Measurements from ENCODE around the gene EXOC4. TPM values are rescaled to one million over a fixed set of nuclear protein-coding genes. Genes with fewer than 3 reads are reported as not detected.

EXOC4 gene
- total RNA-seq, 3 donors from 2014 or later = 88.3 to 136 (median 99.6) TPM

DNA sequence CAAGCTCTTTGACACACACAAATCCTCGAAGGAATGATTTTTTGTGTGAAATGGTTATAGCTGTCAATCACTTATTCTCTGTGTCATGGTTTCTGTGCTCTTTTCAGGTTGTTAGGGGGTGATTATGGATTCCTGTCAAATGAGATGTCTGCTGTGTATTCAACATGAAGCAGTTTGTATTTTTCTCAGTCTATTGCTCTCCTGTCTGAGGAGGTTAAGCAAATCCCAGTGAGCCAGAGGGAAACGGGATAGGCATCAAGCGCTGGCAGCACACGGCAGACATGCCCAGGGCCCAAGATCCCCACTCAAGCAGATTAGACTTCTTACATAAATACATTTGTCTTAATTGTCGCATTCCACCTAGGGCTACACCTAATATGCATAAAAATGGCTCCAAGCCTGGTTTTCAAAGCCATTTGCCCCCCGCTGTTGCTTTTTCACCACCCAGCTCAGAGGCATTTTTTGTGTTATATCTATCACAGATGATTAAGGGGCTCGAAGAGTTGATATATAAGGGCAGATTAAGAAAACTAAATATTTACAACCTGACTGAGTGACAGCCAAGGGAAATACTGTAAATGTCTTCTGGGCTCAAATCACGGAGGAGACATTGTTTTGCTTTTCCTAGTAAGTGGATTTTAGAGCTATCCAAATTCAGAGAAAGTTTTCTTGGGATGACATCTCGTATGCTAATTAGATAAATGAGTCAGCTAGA lies 681.5 kb downstream of the EXOC4 start:
- H3K27me3 ChIP-seq = no peaks in the 10 kb centered on the region
- H3K4me1 ChIP-seq = no peaks in the 10 kb centered on the region
- DNase-seq (ENCODE audit: low spot score in 2 of 2) = no peak
- no peaks in the 10 kb centered on the region for H3K36me3 ChIP-seq
- TF ChIP-seq, protein P1, sequence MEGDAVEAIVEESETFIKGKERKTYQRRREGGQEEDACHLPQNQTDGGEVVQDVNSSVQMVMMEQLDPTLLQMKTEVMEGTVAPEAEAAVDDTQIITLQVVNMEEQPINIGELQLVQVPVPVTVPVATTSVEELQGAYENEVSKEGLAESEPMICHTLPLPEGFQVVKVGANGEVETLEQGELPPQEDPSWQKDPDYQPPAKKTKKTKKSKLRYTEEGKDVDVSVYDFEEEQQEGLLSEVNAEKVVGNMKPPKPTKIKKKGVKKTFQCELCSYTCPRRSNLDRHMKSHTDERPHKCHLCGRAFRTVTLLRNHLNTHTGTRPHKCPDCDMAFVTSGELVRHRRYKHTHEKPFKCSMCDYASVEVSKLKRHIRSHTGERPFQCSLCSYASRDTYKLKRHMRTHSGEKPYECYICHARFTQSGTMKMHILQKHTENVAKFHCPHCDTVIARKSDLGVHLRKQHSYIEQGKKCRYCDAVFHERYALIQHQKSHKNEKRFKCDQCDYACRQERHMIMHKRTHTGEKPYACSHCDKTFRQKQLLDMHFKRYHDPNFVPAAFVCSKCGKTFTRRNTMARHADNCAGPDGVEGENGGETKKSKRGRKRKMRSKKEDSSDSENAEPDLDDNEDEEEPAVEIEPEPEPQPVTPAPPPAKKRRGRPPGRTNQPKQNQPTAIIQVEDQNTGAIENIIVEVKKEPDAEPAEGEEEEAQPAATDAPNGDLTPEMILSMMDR (IDR thresholded peaks at IDR 0.05) = no peak
- no peak for TF ChIP-seq POLR2AphosphoS5 (IDR thresholded peaks at IDR 0.05)
- TF ChIP-seq POLR2A (IDR thresholded peaks at IDR 0.05) = no peak
- no peak overlapping the region for H3K4me3 ChIP-seq
- intact Hi-C loops (cut with DNase I; ENCODE audit: low total_unique reads) = no loop called here
- H3K27ac ChIP-seq = no peak overlapping the region
- no peaks in the 10 kb centered on the region for H3K9me3 ChIP-seq

DNA sequence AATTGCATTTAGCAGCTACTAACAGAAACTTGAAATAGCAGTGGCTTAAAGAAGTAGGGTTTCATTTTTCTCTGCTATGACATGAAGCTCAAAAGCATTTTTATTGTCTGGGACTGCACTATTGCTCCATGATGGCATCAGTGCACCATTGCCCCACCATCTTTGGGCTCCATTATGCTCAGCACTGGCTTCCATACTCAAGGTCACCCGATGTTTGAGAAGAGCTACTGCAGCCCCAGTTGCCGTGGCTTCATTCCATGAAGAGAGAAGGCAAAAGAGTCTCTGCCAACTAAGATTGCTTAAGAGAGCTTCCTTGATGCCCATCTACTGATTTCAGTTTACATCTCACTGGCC lies 682.1 kb downstream of the EXOC4 start:
- H3K9me3 ChIP-seq = no peaks in the 10 kb centered on the region
- no peaks in the 10 kb centered on the region for H3K27me3 ChIP-seq
- H3K36me3 ChIP-seq = no peaks in the 10 kb centered on the region
- no peak for TF ChIP-seq POLR2A (IDR thresholded peaks at IDR 0.05)
- TF ChIP-seq, protein P1 (IDR thresholded peaks at IDR 0.05) = no peak
- TF ChIP-seq POLR2AphosphoS5 (IDR thresholded peaks at IDR 0.05) = no peak
- H3K4me3 ChIP-seq = no peak overlapping the region
- H3K27ac ChIP-seq = no peak overlapping the region
- no peaks in the 10 kb centered on the region for H3K4me1 ChIP-seq
- no peak for DNase-seq (ENCODE audit: low spot score in 2 of 2)
- intact Hi-C loops (cut with DNase I; ENCODE audit: low total_unique reads) = no loop called here

DNA sequence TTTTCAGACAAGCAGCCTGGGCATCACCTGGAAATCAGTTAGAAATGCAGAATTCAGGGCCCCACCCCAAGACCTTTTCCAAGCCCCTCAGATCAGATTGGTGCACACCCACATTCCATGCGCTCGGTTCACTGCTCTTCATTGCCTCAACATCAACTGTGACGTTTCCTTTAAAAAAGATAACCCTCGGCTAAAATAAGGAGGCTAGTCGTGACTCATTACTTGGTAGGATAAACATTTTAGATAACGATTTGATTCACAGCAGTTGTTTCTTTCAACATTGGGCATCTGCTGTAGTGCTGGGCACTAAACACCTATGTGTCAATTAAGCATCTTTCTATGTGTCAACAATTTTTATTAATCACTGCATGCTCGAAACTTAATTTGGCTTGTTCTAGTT lies 683.2 kb downstream of the EXOC4 start:
- no peaks in the 10 kb centered on the region for H3K36me3 ChIP-seq
- no peak for DNase-seq (ENCODE audit: low spot score in 2 of 2)
- H3K4me1 ChIP-seq = no peaks in the 10 kb centered on the region
- no peak for TF ChIP-seq POLR2AphosphoS5 (IDR thresholded peaks at IDR 0.05)
- TF ChIP-seq, protein P1 (IDR thresholded peaks at IDR 0.05) = no peak
- TF ChIP-seq POLR2A (IDR thresholded peaks at IDR 0.05) = no peak
- H3K9me3 ChIP-seq = no peaks in the 10 kb centered on the region
- no peak overlapping the region for H3K27ac ChIP-seq
- intact Hi-C loops (cut with DNase I; ENCODE audit: low total_unique reads) = no loop called here
- no peak overlapping the region for H3K4me3 ChIP-seq
- H3K27me3 ChIP-seq = no peaks in the 10 kb centered on the region

DNA sequence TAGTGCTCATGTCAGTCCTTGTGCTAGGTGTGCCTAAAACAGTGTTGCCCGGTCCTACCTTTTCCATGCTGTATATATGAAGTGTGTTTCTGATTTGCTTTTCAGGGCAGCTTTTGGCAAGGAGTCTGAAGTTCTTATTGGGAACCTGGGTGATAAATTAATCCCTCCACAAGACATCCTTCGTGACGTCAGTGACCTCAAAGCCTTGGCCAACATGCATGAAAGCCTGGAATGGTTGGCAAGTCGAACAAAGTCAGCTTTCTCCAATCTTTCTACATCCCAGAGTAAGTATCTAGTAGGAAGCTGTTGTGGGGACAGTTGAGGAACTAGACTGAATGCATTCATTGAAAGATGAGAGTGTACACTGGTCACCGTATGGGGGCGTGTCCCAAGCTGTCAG lies 684.9 kb downstream of the EXOC4 start:
- no peak for TF ChIP-seq POLR2A (IDR thresholded peaks at IDR 0.05)
- no peak for TF ChIP-seq POLR2AphosphoS5 (IDR thresholded peaks at IDR 0.05)
- TF ChIP-seq, protein P1 (IDR thresholded peaks at IDR 0.05) = no peak
- no peaks in the 10 kb centered on the region for H3K4me1 ChIP-seq
- intact Hi-C loops (cut with DNase I; ENCODE audit: low total_unique reads) = no loop called here
- DNase-seq (ENCODE audit: low spot score in 2 of 2) = no peak
- no peaks in the 10 kb centered on the region for H3K9me3 ChIP-seq
- no peaks in the 10 kb centered on the region for H3K36me3 ChIP-seq
- H3K27me3 ChIP-seq = no peaks in the 10 kb centered on the region
- H3K4me3 ChIP-seq = no peak overlapping the region
- H3K27ac ChIP-seq = no peak overlapping the region

DNA sequence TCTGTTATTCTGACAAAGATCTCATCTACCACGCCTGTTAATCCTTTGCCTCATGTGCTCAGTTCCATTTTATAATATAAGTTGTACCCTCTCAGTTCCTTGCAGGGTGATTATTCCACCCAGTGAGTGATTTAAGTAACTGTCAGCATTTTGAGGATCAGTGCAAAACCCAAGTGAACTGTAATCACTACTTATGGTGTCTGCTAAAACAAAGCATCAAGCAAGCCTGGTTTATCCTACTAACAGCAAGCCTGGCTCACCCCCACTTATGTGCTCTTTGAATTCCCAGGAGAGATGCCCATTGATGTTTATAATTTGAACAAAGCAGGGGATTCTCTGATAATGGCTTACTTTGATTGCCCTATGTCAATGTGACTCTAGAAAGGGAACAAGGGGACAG lies 687.5 kb downstream of the EXOC4 start:
- intact Hi-C loops (cut with DNase I; ENCODE audit: low total_unique reads) = no loop called here
- Histone ChIP-seq H3K27me3 (no peaks in the 10 kb centered on the region), H3K36me3 (no peaks in the 10 kb centered on the region), H3K27ac (no peak overlapping the region), H3K9me3 (no peaks in the 10 kb centered on the region), H3K4me1 (no peaks in the 10 kb centered on the region), H3K4me3 (no peak overlapping the region)
- no peak for TF ChIP-seq POLR2AphosphoS5 (IDR thresholded peaks at IDR 0.05)
- TF ChIP-seq, protein P1 (IDR thresholded peaks at IDR 0.05) = no peak
- no peak for TF ChIP-seq POLR2A (IDR thresholded peaks at IDR 0.05)
- no peak for DNase-seq (ENCODE audit: low spot score in 2 of 2)
